ENCODE results near the gene TBC1D22A.

The TBC1D22A gene

GRCh38 chr22:47176573-47177333 is 414.3 kb downstream of the TBC1D22A start:
- no peak for DNase-seq

GRCh38 chr22:47177334-47177815 is 414.9 kb downstream of the TBC1D22A start:
- DNase-seq = no peak

- no peak for DNase-seq
Observed at GRCh38 chr22:47178339-47178738, 415.9 kb downstream of the TBC1D22A start.

DNA sequence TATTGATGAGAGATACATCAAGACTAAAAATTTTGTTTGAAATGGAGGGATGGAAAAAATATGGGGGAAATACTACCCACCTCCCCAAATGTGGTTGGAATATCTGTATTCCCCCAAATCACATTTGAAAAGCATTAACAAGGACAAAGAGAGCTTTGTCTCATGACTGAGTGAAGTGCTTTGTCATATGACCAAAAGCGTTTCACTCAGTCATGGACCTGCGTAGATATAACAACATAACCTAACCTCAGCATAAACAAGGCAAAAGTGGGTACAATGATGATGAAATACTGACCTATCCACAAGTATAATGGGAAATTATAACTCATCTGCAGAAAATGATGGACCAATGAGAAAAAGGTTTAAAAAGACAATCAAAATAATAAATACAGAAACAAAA is 418.3 kb downstream of the TBC1D22A start:
- no peak for DNase-seq

DNA sequence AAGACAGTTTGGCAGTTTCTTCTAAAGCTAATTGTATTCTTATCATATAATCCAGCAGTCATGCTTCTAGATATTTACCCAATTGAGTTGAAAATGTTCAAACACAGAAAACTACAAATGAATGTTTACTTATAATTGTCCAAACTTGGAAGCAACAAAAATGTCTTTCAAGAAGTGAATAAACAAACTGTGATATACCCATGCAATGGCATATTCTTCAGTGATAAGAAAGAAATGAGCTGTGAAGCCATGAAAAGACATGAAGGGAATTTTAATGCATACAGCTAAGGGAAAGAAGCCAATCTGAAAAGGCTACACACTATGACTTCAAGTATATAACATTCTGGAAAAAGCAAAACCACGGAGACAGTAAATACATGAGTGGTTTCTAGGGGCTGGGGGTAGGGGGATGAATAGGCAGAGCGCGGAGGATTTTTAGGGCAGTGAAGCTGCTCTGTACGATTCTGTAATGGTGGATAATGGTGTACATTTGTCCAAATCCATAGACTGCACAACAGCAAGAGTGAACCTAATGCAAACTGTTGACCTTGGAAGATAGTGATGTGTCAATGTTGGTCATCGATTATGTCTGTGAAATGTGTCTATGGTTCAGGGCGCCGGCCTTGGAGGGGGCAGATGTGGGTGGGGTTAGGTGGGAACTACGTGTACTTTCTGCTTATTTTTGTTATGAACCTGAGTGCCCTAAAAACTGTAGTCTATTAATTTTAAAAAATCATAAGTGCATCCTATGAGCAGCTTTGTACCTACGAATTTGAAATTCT is 424.9 kb downstream of the TBC1D22A start:
- DNase-seq = no peak

- no peak for DNase-seq
Observed at GRCh38 chr22:47188261-47189055, 426.0 kb downstream of the TBC1D22A start.

DNA sequence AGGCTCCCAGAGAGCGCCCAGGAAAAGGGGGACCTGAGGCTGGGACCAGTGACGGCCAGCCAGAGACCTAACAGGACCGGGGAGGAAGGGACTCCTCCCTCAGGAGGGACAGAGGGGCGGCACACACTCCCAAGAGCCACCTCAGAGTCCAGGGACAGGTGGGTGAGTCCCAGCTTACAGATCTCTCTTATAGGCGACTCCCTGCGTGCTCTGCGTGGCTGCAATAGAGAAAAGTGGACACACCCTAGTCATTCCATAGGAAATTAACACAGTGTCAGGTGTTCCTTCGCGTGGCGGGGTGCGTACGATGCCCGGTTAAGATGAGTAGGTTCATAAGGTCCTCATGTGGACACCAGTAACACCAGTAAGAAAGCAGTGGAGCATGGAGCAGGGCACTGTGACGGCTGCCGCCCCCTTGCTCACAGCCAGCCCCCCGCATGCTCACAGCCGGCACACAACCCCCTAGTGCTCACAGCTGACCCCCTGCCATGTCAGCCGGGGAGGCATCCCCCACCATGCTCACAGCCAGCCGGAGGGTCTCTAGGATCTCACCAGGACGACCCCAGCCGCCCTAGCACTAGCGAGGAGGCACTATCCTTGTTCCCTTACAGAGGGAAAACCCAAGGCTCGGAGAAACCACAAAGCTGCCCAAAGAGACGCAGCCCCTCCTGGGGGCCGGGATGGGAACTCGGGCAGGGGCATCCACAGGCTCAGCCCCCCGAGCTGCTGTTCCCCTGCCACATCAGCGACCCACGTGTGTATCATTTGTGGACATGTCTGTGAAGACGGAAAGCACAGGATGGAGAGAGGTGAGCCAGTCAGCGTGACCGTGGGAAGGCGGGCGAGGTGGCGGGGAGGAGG is 426.8 kb downstream of the TBC1D22A start:
- DNase-seq = no peak

DNA sequence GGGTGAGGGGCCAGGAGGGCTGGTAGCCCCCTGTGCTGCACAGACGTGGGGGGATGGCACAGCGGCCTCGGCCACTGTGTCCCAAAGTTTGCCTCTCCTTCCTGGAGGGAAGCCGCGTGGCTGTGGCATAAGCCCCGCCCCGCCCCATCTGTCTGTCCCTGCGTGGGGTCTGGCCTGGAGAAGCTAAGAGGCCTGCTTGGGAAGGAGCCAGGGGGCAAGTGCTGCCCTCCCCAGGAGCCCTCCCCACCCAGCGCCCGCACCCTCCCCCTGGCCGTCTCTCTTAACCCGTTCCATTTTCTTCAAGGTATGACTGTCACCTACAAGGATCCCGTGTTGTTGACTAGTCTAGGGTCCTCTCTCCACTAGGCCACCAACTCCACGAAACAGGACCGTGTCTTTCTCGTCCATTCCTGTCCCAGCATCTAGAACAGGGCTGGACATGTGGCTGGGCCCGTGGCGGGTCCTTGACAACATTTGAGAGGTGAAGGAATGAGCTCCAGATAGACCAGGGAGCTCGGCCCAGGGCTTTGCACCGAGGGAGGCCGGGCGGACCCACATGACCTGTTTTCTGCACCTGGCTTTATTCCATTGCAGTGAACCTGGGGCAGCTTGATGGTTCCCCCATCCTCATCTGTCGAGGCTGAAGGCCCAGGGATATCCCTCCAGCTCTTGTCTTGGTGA is 428.0 kb downstream of the TBC1D22A start:
- DNase-seq = no peak

- DNase-seq = no peak
Observed at GRCh38 chr22:47190957-47191670, 428.7 kb downstream of the TBC1D22A start.

DNA sequence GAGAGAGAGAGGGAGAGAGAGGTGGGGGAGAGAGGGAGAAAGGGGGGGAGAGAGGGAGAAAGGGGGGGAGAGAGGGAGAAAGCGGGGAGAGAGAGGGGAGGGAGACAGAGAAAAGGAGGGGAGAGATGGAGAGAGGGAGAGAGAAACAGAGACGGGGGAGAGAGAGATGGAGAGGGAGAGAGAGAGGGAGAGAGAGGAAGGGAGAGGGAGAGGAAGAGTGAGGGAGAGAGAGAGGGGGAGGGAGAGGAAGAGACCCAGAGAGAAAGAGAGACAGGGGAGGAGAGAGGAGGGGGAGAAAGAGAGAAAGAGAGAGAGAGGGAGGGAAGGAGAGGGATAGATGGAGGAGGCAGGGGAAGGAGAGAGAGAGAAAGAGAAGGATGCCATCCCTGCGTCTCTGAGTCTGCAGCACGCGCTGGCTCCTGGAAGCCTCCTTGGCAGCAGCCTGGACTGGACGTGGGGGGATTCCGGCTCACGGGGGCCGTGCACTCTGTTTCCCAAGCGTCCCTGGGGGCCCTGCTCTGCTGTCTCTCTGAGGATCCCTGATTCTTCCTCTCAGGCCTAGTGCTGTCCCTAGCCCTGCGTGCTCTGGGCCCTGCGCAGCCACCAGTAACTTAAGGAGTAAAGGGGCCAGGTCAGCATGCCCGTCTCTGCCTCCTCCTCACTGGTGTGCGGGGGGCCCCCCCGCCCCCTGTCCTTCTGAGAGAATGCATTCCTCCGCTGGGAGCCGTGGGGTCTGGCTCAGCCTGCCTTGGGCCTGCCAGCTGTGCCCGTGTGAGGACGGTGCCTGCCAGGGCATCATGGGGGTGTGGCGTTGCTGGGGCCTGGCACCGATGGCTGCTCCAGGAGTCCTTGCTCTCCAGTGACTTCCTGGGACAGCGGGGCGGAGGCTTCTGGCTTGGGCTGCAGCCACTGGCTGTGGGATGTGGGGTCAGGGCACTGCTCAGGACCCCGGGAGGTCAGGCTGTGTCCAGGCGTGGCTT is 429.5 kb downstream of the TBC1D22A start:
- DNase-seq = no peak

- no peak for DNase-seq
Observed at GRCh38 chr22:47192651-47193437, 430.4 kb downstream of the TBC1D22A start.

DNA sequence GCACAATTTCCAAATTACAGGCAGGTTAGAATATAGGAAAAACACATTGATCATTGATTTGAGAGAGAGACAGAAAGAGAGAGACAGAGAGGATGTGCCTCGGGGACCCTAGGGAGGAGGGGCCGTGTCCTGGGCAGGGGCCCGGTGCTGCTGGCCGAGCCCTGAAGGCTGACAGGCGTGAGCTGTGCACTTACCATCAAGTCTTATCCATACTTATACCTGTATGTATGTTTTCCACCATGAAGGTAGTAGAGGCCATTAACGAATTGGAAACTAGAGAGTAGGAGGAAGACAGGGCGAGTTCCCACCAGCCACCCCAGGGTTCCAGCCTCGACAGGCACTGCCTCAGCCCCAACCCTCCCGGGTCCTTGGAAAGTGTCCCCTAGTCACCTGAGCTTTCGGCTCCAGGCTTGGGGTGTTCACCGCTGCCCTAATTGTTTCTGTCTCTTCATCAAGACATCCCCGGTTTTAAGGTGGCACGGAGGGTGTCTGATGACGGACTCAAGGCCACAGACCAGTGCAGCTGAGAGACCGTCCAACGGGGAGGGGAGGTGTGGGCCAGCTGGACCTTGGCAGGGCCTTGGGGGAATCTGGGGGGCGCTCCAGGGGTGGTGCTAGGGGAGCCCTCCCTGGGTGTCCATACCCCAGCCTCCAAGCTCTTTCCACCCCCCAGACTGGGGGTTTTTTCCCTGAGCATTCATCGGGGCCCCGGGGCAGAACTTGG is 431.3 kb downstream of the TBC1D22A start:
- DNase-seq = no peak

GRCh38 chr22:47194476-47195155 is 432.2 kb downstream of the TBC1D22A start:
- DNase-seq = no peak

DNA sequence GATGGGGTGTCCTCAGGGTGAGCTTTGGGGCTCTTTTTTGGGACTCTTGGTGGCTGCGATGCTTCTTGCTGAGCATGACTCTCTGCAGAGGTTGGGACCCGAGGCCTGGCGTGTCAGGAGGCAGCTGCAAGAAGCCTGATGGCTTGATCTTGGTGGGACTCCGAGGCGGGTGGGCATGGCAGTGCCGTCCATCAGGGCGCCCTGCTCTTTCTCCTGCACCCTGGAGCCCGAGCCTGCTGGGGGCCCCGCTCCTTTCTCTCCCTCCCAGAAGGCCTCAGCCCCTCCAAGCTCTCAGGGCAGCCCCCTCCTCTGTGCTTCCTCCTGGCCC is 432.7 kb downstream of the TBC1D22A start:
- no peak for DNase-seq

DNA sequence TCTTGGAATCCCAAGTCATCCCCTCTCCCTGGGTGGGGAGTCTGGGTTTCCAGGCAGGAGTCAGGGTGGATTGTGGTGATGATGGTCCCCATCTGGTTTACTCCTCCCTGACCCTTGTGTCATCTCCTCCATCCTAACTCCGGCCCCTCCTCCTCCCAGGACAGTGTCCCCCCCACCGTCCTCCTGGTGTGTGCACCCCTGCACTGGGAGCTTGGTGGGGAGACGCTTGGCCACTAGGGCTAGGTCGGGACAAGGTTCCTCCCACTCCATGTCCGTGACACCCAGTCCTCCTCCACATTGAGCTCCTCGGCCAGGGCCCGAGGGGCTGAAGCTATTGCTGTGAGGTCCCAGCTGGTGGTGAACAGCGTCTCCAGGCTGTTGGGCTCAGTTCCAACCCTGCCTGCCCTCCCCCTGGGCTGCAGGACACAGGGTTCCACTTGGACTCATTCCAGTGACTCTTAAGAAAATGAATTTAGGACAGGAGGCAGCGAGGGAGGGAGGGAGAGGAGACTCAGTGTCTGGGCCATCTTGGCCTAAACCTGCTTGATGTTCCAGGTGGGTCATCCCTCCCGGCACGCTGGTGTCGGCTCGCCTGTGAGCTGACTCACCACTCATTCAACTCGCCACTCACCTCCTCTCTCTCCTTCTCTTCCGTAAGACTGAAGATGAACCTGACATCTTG is 433.2 kb downstream of the TBC1D22A start:
- no peak for DNase-seq

DNA sequence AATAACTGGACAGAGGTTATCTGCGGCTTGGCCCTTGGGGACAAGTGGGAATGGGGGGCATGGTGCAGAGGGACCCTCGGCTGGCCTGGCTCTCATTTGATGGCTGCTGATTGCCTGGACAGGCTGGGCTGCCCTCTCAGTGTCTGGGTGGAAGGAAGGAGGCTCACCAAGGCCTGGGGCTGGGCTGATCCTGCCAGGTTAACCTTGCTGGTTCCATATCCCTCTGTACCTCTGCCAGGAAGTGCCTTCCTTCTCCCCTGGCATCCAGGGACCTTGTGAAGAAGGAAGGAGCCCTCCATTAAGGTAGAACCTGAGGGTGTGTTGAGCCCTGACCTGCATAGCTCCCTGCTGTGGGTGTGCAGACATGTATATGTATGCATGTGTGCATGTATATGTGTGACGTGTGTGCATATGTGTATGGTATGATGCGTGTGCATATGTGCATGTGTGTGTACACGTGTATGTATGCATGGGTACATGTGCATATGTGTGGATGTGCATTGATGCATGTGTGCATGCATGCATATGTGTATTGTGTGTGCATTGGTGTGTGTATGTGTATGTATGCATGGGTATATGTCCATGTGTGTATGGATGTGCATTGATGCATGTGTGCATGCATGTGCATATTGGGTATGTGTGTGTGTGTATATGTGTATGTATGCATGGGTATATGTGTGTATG is 433.9 kb downstream of the TBC1D22A start:
- no peak for DNase-seq
